ENCODE results near the gene TEAD2.

Gene TEAD2

DNA sequence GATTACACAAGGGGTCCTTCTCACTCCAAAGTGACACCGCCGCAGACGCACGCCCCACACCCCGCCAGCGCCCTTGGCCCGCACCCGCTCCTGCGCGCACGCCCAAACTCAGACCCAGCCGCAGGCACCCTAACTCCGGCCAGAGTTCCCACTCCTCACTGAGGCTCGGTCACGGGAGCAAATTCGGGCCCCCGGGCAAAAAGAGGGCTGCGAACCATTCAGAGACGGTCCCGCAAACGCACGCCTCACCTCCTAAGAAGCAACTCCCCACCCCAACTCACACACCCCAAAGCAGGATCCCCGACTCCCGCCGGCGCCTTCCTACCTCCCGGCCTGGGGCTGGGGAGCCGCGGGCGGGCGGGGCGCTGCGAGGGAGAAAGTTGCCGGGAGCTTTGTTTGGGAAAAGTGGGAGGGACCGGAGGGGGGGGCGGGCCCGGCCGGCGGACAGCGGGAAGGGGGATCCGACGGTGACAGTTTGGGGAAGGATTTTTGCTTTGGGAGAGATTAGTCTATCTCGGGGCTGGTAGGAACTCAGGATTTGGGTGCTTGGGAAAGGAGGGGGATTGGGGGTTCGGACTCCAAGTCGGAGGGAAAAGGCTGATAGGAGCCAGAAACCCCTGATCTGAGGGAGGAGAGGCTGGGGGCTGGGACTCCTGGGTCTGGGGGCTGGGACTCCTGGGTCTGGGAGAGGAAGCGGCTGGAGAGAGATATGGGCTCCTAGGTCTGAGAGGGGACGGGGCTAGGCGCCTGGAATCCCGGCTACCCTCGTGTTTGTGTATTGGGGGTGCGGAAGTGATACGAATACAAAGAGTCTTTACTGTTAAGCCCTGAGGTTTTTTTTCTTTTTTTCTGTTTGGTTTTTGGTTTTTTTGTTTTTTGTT lies at the start of gene TEAD2:
Gene TEAD2, minus strand, starts transcription at position 369 of the 881 bp plus-strand sequence. CDS start 2,341 bp downstream, outside the sequence.
- peak; percentile 37 for DNase-seq

DNA sequence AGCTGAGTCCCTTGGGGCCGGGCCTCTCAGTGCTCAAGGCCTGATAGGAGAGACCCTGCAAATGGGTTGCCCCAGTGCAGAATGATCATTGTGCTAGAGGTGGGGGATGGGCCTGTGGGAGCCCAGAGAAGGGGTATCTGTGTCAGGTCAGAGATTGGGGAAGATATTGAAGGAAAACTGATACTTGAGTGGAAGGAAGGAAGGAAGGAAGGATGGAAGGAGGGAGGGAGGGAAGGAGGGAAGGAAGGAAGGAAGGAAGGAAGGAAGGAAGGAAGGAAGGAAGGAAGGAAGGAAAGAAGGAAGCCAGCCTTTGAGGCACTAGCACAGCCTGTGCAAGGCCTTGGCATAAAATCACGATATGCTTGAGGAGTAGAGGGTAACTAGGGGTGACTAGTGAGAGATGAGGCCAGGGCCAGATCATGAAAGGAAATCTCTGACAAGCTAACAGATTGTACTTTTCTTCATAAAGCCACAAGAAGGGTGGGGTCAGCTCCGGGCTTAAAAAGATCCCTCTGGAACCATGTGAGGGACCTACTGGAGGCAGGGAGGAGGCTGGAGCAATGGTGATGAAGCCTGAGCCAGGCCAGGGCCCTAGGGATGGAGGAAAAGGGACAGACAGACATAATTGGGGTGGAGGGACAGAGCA lies 49.6 kb upstream of the TEAD2 start:
- no peak for DNase-seq

DNA sequence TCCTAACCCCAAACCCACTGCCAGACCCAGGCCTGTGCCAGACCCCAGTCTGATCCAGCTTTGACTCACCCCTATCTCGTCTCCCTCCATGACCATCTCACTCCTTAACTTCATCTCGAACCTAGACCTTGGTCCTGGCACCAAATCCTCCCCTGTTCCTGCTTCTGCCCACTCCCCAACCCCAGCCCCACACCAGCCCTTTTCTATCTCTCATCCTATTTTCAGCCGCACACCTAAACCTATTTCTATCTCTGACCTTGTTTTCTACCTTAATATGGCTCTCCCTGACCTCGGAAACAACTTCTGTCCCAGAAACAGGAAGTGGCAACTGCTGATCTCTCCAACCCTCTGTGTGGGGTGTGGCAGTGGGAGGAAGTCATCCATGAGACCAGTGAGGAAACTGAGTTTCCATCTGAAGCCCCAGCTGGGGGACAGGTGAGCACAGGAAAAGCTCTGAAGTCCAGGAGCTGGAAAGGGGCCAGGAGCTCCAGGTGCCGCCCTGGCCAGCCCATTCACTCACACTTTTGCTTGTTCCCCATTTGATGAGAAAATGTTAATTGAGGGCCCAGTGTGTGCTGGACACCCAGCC lies 47.3 kb upstream of the TEAD2 start:
- DNase-seq: no peak

DNA sequence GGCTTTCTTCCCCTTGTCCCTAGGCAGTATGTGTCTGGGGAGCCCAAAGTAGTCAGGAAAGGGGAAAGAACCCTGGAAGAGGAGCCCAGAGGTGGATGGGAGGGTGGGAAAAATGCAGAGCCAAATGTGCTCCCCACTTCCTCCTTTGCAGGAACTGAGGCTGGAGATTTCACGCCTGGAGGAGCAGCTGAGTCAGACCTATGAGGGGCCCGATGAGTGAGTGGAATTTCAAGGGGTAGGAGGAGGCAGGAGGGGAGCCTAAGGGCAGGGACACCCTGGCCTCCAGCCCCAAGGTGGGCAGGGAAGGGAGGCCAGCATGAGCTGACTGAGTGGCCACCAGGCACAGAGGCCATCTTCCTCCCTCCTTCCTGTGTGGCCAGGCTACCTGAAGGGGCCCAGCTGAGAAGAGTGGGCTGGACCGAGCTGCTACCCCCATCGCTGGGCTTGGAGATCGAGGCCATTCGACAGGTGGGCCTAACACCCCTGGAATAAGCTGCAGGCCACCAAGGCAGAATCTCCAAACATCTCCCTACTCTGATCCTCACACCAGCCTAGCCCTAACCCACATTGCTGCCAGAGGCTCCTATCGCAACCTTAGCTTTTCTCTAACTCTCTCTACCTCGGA lies 46.7 kb upstream of the TEAD2 start:
- no peak for DNase-seq

DNA sequence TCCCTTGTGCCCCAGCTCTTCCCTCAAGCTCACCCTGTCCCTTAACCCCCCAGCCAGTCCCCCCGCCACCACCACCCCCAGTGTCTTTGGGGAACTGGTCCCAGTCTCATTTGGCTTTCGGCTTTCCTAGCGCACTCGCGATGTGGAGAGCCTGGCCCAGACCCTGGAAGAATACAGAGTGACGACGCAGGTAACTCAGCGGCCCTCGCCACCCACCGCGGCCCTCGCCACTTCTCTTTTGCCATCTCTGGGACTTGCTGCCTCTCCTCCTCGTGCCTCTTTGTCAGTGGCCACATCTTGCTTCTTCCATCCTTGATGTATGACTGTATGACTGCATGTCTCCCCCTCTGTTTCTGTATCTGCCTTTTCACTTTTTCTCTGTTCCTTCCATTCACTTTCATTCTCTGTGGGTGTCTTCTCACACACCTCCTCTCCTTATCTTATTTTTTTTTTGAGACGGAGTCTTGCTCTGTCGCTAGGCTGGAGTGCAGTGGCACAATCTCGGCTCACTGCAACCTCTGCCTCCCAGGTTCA lies 45.3 kb upstream of the TEAD2 start:
- DNase-seq: no peak

DNA sequence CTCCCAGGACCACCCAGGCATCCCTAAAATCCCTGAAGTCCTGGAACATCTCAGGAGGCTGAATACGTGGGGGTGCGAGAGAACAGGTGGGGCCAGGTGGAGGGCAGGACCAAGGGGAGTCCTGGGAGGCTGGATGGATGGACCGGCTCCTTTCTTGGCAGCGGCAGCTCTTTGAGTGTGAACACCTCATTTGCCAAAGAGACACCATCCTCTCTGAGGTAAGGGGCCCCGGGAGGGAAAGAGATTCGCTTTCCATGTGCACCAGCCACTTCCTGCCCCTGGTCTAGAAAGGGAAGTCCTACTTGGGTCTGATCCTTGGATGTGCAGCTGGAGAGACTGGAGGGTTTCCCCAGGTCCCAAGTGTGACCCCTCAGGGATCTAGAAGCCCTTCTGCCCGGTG lies 44.9 kb upstream of the TEAD2 start:
- DNase-seq: no peak

DNA sequence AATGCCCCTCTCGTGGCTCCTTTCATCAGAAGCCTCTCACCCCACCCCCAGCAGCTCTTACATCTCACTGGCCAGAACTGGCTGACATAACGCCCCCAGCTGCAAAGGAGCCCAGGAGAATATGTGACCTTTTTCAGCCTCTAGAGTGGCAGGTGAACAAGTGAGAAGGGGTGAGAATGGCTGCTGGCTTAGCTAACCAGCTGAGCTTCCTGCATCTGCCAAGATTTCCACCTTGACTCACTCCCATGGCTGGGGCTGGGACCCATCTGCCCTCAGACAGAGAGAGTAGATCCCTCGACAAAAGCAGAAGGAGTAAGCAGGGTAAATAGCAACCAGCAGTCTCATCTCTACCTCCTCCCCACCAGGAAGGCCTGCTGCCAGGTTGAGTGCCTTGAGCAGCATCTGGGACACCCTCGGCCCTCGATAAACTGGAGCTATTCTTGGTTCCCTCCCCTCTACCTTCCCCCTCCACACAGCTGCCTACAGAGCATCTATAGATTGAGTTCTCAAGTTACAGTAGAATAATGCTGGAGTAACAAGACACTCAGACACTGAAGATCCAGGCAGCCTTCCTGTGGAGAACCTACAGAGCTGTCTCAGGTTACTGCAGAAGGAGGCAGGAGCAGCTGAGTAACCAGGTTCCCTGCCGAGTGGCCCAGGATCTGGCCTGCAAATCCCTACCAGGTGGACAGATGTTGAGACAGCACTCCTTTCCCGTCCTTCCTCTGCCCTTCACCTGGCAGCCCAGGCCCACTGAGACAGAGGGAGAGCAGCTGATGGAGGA lies 41.4 kb upstream of the TEAD2 start:
- no peak for DNase-seq

DNA sequence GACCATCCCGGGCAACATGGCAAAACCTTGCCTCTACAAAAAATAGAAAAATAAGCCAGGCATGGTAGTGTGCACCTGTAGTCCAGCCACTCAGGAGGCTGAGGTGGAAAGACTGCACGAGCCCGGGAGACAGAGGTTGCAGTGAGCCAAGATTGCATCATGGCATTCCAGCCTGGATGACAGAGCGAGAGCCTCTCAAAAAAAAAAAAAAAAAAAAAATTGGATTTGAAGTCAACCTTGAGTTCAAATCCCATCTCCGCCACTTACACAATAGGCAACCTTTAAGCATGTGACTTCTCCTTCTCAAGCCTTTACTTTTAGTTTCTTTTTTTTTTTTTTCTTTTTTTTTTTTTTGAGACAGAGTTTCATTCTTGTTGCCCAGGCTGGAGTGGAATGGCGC lies 37.8 kb upstream of the TEAD2 start:
- no peak for DNase-seq

DNA sequence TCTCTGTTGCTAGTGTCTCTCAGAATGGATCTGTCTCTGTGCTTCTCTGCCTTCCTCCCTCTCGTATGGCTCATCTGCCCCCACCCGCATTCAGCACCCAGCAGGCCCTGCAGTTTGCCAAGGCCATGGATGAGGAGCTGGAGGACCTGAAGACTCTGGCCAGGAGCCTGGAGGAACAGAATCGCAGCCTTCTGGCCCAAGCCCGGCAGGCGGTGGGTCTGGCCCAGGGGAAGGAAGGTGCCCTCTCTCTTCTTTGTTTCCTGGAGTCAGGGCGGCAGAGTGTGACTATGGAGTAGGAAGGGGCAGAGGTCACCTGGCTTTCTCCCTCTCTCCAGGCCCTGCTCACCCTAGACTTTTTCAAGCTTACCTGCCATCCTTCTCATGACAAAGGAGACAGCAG lies 36.7 kb upstream of the TEAD2 start:
- no peak for DNase-seq

DNA sequence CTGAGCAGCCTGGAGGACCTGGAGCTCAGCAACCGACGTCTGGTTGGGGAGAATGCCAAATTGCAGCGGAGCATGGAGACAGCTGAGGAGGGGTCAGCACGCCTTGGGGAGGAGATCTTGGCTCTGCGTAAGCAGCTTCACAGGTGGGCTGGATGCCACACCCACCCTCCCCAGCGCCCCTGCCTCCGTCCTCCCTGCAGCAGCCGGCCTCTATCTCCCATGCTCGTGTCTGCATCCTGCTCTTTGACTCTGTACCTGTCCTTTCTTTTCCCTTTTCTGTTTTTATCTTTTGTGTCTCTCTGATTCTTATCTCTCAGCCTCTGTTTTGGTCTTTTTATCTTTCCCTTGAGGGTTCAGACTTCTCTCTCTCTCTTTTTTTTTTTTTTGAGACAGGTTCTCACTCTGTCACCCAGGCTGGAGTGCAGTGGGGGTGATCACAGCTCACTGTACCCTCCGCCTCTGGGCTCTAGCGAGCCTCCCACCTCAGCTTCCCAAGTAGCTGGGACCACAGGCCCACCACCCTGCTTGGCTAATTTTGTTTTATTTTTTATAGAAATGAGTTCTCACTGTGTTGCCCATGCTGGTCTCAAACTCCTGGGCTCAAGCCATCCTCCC lies 35.9 kb upstream of the TEAD2 start:
- DNase-seq: no peak

DNA sequence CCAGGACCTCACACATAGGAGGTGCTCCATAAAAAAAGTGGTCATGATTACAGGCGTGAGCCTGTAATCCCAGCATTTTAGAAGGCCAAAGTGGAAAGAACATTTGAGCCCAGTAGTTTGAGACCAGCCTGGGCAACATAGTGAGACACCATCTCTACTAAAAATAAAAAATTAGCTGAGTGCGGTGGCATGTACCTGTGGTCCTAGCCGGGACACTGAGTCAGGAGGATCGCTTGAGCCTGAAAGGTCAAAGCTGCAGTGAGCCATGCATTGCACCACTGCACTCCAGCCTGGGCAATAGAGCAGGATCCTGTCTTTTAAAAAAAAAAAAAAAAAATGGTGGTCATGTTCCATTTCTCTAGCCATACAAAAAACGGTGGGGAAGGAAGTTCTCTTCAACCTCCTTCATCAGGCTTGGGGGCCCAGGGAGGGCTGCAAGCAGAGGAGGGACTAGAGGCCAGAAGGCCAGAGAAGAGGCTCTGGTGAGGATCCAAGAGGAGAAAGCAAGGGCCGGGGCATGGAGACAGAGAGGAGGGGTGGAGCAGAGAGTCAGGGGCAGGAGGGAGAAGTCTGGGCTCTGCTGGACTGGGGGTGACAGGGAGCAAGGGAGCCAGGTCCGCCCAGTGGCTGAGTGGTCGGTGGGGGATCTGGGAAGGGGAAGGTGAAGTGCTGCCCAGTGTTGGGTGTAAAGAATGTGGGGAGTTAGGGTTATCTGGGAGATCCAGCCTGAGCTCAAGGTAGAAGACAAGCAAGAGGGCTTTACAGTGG lies 34.7 kb upstream of the TEAD2 start:
- no peak for DNase-seq

DNA sequence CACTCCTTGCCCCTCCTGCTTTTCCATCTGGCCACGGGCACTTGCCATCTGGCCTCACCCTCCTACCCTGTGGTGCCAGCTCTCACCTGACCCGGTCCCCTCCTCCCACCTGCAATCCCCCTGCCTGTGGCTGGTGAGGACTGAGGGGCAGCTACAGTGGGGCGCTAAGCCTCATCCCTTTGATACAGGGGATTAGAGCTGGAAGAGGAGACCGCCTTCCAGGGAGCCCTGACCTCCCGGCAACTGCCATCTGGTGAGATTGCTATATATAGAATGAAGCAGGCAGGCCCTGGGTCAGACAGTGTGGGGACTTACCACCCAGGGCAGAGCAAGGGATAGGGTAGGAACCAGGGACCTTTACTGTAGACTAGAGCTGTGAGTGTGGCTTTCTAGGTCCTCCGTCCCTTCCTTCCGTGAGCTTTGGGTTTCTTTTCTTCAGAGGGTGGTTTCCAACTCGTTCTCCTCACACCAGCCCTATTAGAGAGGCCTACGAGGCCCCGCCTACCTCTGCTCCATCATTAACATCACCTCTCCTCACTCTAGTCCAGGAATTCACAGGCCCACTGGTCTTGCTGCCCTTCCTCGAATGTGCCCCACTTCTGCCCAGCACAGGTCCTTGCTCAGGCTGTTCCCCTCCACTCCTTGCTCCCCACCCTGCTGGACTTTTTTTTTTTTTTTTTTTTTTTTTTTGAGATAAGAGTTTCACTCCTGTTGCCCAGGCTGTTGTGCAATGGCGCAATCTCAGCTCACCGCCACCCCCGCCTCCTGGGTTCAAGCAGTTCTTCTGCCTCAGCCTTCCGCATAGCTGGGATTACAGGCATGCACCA lies 33.6 kb upstream of the TEAD2 start:
- DNase-seq: no peak

DNA sequence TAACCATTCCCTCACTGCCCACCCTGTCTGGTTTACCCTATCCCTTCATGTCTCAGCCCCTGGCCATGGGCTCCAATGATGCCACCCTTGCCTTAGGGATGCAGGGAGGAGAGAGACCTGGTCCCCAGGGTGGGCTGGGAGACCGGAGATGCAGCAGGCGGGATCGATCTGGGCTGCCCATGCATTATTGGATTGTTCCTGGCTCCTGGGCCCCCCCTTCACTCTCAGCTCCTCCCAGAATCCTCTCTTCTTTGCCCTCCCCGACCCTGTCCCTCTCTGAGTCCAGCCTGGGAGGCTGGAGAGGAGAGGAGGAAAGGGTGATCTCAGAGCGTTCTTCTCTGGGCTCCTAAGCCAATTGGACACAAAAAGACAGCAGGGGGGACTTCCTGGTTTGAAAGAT lies 31.7 kb upstream of the TEAD2 start:
- DNase-seq: no peak

DNA sequence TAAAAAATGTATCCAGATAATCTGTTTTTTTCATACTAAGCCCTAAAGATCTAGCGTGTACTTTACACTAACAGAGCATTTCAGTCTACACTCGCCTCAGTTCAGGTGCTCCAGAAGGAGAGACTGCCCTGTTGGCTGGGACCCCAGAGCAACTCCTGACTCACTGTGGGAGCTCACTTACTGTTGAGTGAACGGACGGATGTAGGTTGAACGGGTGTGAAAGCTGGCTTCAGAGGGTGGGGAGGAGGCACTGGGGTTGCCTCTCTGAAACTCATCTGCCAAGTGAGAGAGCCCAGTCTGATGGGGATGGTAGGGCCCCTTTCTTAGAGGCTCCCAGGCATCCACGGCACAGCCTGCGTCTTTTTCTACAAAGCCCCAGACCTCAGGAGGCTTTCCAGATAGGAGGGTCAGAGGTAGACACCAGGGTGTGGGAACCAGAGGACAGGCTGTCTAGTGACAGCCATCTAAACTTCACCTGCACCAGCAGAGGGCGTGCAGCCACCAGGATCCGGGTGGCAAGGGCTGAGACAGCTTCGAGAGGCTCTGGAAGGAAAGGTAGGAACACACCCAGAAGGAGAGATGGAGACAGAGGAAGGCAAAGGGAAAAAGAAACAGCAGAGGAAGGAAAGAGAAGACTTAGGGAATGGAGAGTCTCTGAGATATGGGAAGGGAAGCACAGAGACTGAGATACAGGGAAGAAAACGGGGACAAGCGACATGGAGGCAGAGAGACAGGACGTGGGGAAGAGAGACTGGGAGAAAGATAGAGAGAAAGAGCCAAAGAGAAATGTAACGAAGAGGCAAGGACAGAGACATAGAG lies 29.6 kb upstream of the TEAD2 start:
- peak; percentile 79 for DNase-seq

DNA sequence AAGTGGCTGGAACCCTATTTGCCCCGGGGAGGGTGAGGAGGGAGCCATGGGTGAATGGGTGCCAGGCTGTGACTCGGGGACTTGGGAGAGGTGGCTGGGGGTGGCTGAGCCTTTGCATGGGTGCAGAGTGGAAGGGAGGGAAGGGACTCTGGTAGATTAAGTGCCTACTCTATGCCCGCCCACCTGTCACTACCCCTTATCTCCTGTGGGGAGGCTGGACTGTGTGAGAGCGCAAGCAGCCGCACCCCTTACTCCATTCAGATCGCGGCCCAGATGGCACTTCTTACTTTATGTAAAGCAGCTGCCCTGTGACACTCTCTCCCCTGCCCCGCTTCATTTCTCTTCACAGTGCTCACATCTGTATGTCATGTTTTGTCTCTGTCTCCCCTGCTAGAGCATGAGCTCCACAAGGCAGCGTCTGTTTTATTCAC lies 28.7 kb upstream of the TEAD2 start:
- no peak for DNase-seq

DNA sequence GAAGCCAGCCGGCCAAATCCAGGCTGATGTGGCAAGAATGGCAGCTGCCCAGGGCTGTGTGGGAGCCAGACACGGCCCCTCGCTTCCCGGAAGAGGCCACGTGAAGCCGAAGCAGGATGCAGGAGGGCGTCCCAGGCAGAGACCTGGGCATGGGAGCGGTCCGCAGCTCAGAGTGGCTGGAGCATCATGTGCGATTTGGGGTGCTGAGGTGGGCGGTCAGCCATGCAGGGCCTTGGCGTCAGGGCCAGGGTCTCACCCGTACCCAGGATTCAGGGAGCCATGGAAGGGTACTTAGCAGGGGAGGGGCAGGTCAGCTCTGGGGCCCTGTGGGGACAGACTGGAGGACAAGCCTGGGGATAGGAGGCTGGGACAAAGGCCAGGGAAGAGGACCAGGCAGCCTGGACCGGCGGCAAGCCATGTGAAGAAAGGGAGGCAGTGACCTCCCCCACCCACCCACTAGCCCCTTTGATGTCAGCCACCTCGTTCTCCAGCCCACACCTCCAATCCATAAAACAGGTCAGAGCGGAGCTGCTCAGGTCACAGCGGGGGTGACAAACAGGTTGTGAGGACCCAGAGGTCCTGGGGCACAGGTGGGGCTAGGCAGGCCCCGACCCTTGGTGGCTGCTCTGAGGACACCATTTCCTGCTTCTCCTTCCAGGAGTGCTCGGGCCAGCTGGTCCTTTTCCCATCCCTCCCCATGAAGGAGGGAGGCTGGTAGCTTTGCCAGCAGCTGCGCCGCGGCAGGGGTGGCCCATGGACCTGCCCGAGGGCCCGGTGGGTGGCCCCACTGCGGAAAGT lies 28.1 kb upstream of the TEAD2 start:
- no peak for DNase-seq

DNA sequence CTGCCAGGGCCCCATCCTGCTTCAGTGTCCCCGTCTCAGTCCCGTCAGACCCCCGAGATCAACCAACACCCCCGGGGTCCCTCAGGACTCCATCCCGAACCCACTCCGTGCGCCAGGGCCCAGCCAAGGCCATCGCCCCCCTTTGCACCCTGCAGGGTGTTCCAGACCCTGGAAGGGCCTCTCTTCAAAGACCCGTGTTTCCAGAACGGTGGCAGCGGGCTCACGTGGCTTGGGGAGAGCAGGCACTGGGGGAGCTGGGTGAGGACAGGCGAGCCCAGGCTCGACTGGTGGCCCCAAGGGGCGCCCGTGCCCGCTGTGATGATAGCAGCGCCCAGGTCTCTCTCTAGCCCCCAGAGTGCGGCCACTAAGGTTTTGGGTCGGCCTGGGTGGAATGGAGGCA lies 27.2 kb upstream of the TEAD2 start:
- DNase-seq: no peak

DNA sequence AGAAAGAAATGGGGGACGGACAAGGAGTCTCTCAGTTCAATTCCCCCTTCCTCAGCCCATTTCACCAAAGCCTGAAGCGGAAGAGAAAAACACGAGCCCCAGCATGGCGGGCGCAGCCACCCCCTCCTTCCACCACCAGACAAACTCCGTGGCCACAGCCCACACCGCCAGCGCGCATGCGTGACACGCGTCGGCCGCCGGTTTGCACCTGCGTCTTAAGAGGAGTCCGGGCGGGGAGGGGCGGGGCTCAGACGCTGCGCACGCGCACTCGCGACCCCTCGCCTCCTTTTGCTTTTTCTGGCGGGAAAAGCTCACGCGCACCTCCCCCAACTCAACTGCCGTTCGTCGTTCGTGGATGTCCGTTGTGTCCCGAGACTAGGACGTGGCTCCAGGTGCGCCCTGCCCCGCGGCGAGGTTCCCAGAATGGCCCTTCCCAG lies 25.7 kb upstream of the TEAD2 start, which contains the start of gene KASH5:
Gene KASH5, plus strand, starts transcription at position 314 of the 437 bp plus-strand sequence. CDS start 2,635 bp downstream, outside the sequence.
- DNase-seq: peak; percentile 81

Measured in activated T-cell treated with anti-CD3 and anti-CD28 coated beads, Interleukin-2, amount 50 U/mL, for 1 hour (primary cell).